GM12878 (cell line): ENCODE measurements around the gene AIDA. TPM values are rescaled to one million over a fixed set of nuclear protein-coding genes. Genes with fewer than 3 reads are reported as not detected.

Source experiments
- ATF3 ChIP-seq: IDR thresholded peaks from 2 replicates; pipeline ENCODE4 v1.6.1; 2011; ENCODE audit warnings: low read depth, mild to moderate bottlenecking, low read length, moderate library complexity, borderline replicate concordance; ENCODE audit errors: extremely low read depth
- BCL3 ChIP-seq: IDR thresholded peaks from 2 replicates; pipeline ENCODE4 v1.6.1; 2011; ENCODE audit warnings: borderline replicate concordance, low read depth, mild to moderate bottlenecking, moderate library complexity, low read length; ENCODE audit not compliant: insufficient read depth, poor library complexity, severe bottlenecking
- CTCF ChIP-seq, 3 experiments: IDR thresholded peaks in 2 of 3; conservative IDR thresholded peaks in 1 of 3; 2 replicates each; pipeline ENCODE4 v1.5.1; 2011; ENCODE audit warnings: low read depth in 3 of 3, low read length in 3 of 3, mild to moderate bottlenecking in 3 of 3, control low read depth in 2 of 3, moderate library complexity in 2 of 3, inconsistent platforms in 1 of 3, mixed read lengths in 1 of 3; ENCODE audit not compliant: control insufficient read depth in 2 of 3, insufficient read depth in 1 of 3; ENCODE audit errors: extremely low read depth in 1 of 3
- ELK1 ChIP-seq: IDR thresholded peaks from 2 replicates; pipeline ENCODE4 v1.6.1; 2012; ENCODE audit warnings: low read depth, low read length, improper control_type of control experiment
- GABPA ChIP-seq: IDR thresholded peaks from 2 replicates; pipeline ENCODE4 v1.6.1; 2014; ENCODE audit warnings: antibody characterized with exemption, low read depth, mild to moderate bottlenecking, inconsistent platforms
- HCFC1 ChIP-seq: fragments of 150-350 bp; IDR thresholded peaks from 2 replicates; pipeline ENCODE4 v1.6.1; 2014; ENCODE audit warnings: low read length
- IRF3 ChIP-seq: fragments of 450-650 bp; IDR thresholded peaks from 2 replicates; pipeline ENCODE4 v1.6.1; 2014; ENCODE audit warnings: mild to moderate bottlenecking
- MLLT1 ChIP-seq: fragments of 450-650 bp; IDR thresholded peaks from 2 replicates; pipeline ENCODE4 v1.6.1; 2016; ENCODE audit warnings: mild to moderate bottlenecking
- NFYA ChIP-seq: IDR thresholded peaks from 2 replicates; pipeline ENCODE4 v1.6.1; 2011; ENCODE audit warnings: low read depth, mild to moderate bottlenecking, low read length, improper control_type of control experiment, borderline replicate concordance
- NR2C1 ChIP-seq: fragments of 450-650 bp; IDR thresholded peaks from 2 replicates; pipeline ENCODE4 v1.6.1; 2017; ENCODE audit warnings: antibody characterized with exemption, mild to moderate bottlenecking, moderate library complexity
- RBBP5 ChIP-seq: fragments of 200-600 bp; sonication (generic); conservative IDR thresholded peaks from 2 replicates; pipeline ENCODE4 v1.6.1; 2016
- SIX5 ChIP-seq: IDR thresholded peaks from 2 replicates; pipeline ENCODE4 v1.6.1; 2011; ENCODE audit warnings: mild to moderate bottlenecking, low read depth, low read length, moderate library complexity; ENCODE audit not compliant: severe bottlenecking
- SRF ChIP-seq, 2 experiments: IDR thresholded peaks; 2 replicates each; pipeline ENCODE4 v1.6.1; 2011; ENCODE audit warnings: low read depth in 2 of 2, low read length in 2 of 2, mild to moderate bottlenecking in 1 of 2, moderate library complexity in 1 of 2
- STAT3 ChIP-seq: IDR thresholded peaks from 2 replicates; pipeline ENCODE4 v1.6.1; 2011; ENCODE audit warnings: low read depth, low read length, improper control_type of control experiment
- TARDBP ChIP-seq: IDR thresholded peaks from 2 replicates; pipeline ENCODE4 v1.6.1; 2016; ENCODE audit warnings: borderline replicate concordance
- TCF7 ChIP-seq: IDR thresholded peaks from 2 replicates; pipeline ENCODE4 v1.6.1; 2014; ENCODE audit warnings: antibody characterized with exemption, borderline replicate concordance
- ZBTB11 ChIP-seq: fragments of 450-650 bp; formaldehyde crosslinking; IDR thresholded peaks from 2 replicates; pipeline ENCODE4 v1.5.0; 2022; ENCODE audit warnings: mild to moderate bottlenecking, missing genetic modification characterization
- polyA plus RNA-seq, 11 experiments: library from polyadenylated mRNA; depleted of rRNA in 4 of 11; unstranded in 6 of 11; stranded (reverse) in 5 of 11; fragments of >200 nt; fragmentation: Nextera tagmentation in 4 of 11; fragmentation: Illumina TruSeq in 1 of 11; extraction: Ambion mirVana in 4 of 11; extraction: Trizol in 1 of 11; gene quantifications; 1 replicate in 1 of 11; 2 replicates in 10 of 11; pipeline versions ENCODE4 v1.2.1 to v1.2.3, GENCODE V29; 2011 to 2016; ENCODE audit warnings: inconsistent platforms in 2 of 11, missing spikeins in 2 of 11, low read depth in 1 of 11
- total RNA-seq, 4 experiments: library from RNA; depleted of rRNA in 3 of 4; stranded (reverse); fragments of >200 nt in 3 of 4; fragmentation: Illumina TruSeq in 1 of 4; extraction: Trizol in 1 of 4; gene quantifications; 2 replicates each; pipeline versions ENCODE4 v1.2.1 to v1.2.3, GENCODE V29; 2013 to 2021

AIDA gene
- total and polyA plus RNA-seq, 10 of the 15 experiments (the other 5 are each of a cell fraction or from before 2014, with no cell fraction given): 8.9 to 43.1 (median 19.2) TPM

- TF ChIP-seq CTCF (IDR thresholded peaks at IDR 0.05 in 2 of 3, conservative IDR thresholded peaks at IDR 0.05 in 1 of 3; ENCODE audit: control insufficient read depth in 2 of 3, extremely low read depth in 1 of 3, insufficient read depth in 1 of 3, low read depth in 3 of 3, low read length in 3 of 3) (peak; percentile 24 to 38 (median 36); a peak in 5 of 6 replicates), HCFC1 (no peak), ATF3 (no peak), ZBTB11 (CRISPR knock-in tag) (no peak), GABPA (0 out of 2 replicates have a peak, but pooled peaks have one; percentile 60), TCF7 (peak; percentile 94), MLLT1 (0 out of 2 replicates have a peak, but pooled peaks have one; percentile 49), BCL3 (no peak), TARDBP (no peak), NR2C1 (no peak), RBBP5 (no peak), SIX5 (no peak), STAT3 (no peak), SRF (IDR thresholded peaks at IDR 0.05; ENCODE audit: low read depth in 2 of 2, low read length in 2 of 2) (no peak), IRF3 (no peak), NFYA (no peak), ELK1 (no peak)
These were observed 57.4 kb downstream of the AIDA start (continued) for GRCh38 chr1:222654849-222655248.
